Chondrocyte (in vitro differentiated cells): ENCODE measurements around the gene SALL2. TPM values are rescaled to one million over a fixed set of nuclear protein-coding genes. Genes with fewer than 3 reads are reported as not detected.

ENCODE experiments used
- DNase-seq: peaks from one replicate; pipeline ENCODE4 v3.0.0; 2021; ENCODE audit warnings: mixed read lengths, low spot score
- H3K27ac Mint-ChIP-seq: one replicate; pipeline ENCODE4 v1.8.0; 2021; ENCODE audit warnings: mild to moderate bottlenecking, moderate library complexity, mixed read lengths; ENCODE audit not compliant: unreplicated experiment
- H3K27me3 Mint-ChIP-seq: 2 replicates; pipeline ENCODE4 v1.8.0; 2021; ENCODE audit warnings: low read depth, mixed read lengths
- H3K36me3 Mint-ChIP-seq: 2 replicates; pipeline ENCODE4 v1.8.0; 2021; ENCODE audit warnings: low read depth, mixed read lengths
- H3K4me1 Mint-ChIP-seq: 2 replicates; pipeline ENCODE4 v1.8.0; 2021; ENCODE audit warnings: low read depth, mild to moderate bottlenecking, mixed read lengths
- H3K4me3 Mint-ChIP-seq: one replicate; pipeline ENCODE4 v1.8.0; 2021; ENCODE audit warnings: mild to moderate bottlenecking, moderate library complexity, mixed read lengths; ENCODE audit not compliant: unreplicated experiment
- H3K9me3 Mint-ChIP-seq: 2 replicates; pipeline ENCODE4 v1.8.0; 2021; ENCODE audit warnings: low read depth, mixed read lengths
- total RNA-seq: library from RNA; stranded (reverse); gene quantifications from 3 replicates; pipeline ENCODE4 v1.2.1, GENCODE V29; 2021
- TF ChIP-seq, protein P1 (sequence below): fragments of 200-600 bp; sonication (generic); IDR thresholded peaks from 2 replicates; pipeline ENCODE4 v1.5.0; 2021; ENCODE audit warnings: antibody characterized with exemption, mild to moderate bottlenecking, moderate library complexity

Gene SALL2
- total RNA-seq, 1 donor from 2014 or later, result 10.1 TPM

DNA sequence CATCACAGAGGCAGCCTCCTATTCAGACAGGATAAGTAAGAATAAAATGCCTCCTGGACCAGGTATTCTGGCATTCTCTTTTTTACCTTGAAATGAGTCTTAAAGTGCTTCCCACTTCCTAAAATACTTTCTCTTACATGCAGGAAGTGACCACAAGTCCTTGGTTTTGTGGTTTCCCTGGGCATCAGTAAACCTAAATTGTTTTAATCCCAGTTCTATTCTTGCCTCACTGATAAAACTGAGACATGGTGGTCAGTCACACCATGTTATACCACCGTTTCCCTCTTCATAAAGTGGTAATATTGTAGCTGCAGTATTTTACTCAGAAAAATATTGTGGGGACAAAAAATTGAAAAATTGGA, 1.2 kb upstream of the SALL2 start:
- TF ChIP-seq, protein P1, sequence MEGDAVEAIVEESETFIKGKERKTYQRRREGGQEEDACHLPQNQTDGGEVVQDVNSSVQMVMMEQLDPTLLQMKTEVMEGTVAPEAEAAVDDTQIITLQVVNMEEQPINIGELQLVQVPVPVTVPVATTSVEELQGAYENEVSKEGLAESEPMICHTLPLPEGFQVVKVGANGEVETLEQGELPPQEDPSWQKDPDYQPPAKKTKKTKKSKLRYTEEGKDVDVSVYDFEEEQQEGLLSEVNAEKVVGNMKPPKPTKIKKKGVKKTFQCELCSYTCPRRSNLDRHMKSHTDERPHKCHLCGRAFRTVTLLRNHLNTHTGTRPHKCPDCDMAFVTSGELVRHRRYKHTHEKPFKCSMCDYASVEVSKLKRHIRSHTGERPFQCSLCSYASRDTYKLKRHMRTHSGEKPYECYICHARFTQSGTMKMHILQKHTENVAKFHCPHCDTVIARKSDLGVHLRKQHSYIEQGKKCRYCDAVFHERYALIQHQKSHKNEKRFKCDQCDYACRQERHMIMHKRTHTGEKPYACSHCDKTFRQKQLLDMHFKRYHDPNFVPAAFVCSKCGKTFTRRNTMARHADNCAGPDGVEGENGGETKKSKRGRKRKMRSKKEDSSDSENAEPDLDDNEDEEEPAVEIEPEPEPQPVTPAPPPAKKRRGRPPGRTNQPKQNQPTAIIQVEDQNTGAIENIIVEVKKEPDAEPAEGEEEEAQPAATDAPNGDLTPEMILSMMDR, result no peak
- Mint-ChIP-seq H3K4me1 (peaks cover 10% of the 10 kb centered on the region), H3K9me3 (no peaks in the 10 kb centered on the region), H3K36me3 (peaks cover 5% of the 10 kb centered on the region), H3K27ac (no peak overlapping the region), H3K4me3 (no peak overlapping the region), H3K27me3 (peaks cover 5% of the 10 kb centered on the region)
- DNase-seq, result no peak

DNA sequence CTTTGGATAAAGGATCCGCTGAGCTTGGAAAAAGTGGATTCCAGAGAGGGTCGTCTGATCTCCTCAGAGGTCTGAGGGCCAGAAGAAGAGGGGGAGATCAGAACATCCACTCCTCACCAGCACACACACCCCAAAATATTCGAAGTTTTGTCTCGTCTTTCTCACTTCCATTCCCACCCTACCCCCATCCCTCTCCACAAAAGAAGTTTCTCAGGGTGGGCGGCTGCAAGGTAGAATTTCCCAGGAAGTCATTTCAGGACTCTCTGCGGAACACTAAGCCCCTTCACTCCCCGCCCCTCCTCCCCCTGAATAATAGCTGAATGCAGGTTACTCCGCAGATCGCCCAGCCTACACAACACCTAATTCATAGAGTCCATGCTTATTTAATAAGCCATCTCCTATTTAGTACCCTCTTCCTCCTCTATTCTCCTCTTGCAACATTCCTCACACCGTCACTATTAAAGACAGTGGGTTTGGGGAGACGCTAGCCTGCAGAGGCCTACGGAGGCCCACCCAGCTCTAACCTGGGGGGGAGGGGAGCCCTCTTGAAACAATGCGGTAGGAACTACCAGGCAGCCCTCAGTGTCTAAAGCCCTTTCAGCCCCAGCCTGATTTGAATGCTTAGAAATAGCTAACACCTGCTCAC, 649 bp upstream of the SALL2 start:
- peak overlapping the region; percentile 82 for H3K4me3 Mint-ChIP-seq
- no peak for DNase-seq
- TF ChIP-seq, protein P1, result no peak
- H3K36me3 Mint-ChIP-seq, result peaks cover 6% of the 10 kb centered on the region
- H3K9me3 Mint-ChIP-seq, result no peaks in the 10 kb centered on the region
- no peak overlapping the region for H3K27ac Mint-ChIP-seq
- H3K27me3 Mint-ChIP-seq, result peaks cover 2% of the 10 kb centered on the region
- H3K4me1 Mint-ChIP-seq, result peaks cover 10% of the 10 kb centered on the region

DNA sequence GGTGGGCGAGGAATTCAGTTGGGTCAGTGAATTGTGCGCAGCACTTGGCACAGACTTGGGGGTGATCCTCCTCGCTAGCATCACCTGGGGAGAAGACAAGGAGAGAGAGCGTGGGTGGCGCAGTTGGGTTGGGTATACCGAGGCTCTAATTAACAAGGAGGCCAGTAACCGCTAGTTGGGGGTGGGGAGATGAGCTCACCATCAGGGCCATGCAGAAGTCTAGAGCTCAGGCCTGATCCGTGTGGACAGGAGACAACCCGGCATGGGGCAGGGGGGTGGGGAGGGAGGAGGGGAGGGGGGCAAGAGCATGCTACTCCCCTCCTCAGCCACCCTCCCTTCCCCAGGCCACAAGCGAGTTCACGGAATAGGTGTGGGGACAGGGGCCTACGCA, 580 bp downstream of the SALL2 start:
- TF ChIP-seq, protein P1, result no peak
- H3K9me3 Mint-ChIP-seq, result no peaks in the 10 kb centered on the region
- DNase-seq, result no peak
- H3K27ac Mint-ChIP-seq, result no peak overlapping the region
- H3K36me3 Mint-ChIP-seq, result peaks cover 6% of the 10 kb centered on the region
- peak overlapping the region; percentile 82 for H3K4me3 Mint-ChIP-seq
- peaks cover 10% of the 10 kb centered on the region for H3K4me1 Mint-ChIP-seq
- peaks cover 2% of the 10 kb centered on the region for H3K27me3 Mint-ChIP-seq

DNA sequence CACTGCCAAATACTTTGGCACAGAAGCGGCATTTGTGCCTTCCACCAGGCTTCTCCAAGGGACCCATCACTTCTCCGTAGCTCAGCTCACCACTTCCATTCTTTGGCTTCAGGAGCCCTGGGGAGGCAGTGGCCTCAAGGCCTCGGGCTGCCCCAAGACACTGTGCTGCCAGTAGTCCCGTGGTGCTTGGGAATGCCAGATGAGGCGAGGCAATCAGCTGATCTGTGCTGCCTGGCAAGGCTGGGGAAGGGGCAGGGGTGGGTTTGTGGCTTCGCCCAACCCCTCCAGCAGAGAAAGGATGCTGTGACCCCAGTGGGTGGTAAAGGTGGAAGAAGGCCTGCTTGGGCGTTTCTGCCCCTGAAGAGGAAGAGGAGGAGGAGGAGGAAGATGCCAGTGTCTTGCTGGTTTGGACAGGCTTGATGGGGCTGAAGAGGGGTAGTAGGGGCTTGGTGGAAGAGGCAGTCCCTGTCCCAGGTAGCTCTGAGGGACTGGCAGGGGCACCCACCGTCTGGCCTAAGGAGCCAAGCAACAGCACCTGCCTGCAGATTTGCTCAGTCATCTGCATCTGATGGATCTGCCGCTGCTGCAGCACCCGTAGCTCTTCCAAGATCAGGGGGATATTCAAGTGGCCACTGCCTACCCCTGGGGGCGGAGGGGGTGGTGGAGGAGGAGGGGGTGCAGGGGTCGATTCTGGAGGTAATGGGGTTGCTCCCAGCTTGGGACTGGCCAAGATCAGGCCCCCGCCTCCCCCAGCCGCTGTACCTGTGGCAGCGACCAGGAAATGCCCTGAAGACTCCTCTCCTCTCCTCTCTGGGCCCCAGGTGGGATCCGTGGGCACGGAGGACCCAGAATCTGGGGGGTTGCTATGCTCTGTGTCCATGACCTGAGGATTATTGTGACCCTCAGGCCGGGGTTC, 1.3 kb downstream of the SALL2 start:
- H3K4me3 Mint-ChIP-seq, result peak overlapping the region; percentile 82
- no peak overlapping the region for H3K27ac Mint-ChIP-seq
- H3K9me3 Mint-ChIP-seq, result no peaks in the 10 kb centered on the region
- DNase-seq, result no peak
- TF ChIP-seq, protein P1, result no peak
- peaks cover 10% of the 10 kb centered on the region for H3K4me1 Mint-ChIP-seq
- peaks cover 6% of the 10 kb centered on the region for H3K36me3 Mint-ChIP-seq
- H3K27me3 Mint-ChIP-seq, result peaks cover under 1% of the 10 kb centered on the region

DNA sequence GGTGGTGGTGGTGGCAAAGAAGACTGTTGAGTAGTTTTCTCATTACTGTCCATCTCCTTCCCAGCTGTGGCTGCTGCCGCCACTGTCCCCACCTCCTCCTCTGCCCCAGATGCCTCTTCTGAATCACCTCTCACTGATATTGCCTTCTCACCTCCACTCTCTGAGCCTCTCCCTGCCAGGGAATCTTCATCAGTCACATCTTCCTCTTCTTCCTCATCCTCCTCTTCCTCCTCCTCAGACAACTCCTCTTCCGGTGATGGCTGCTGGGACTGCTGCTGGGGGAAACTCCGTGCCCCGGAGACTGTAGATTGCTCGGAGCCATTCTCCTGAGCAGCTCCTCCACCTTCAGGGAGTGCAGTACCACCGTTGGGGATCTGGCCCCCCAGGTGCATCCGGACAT, 2.9 kb downstream of the SALL2 start:
- no peak for DNase-seq
- TF ChIP-seq, protein P1, result no peak
- Mint-ChIP-seq H3K36me3 (peaks cover 6% of the 10 kb centered on the region), H3K9me3 (no peaks in the 10 kb centered on the region), H3K27ac (no peak overlapping the region), H3K27me3 (no peaks in the 10 kb centered on the region), H3K4me3 (no peak overlapping the region), H3K4me1 (peaks cover 10% of the 10 kb centered on the region)
